SJSA1 (cell line): ENCODE measurements around the gene BCKDHA. TPM values are rescaled to one million over a fixed set of nuclear protein-coding genes. Genes with fewer than 3 reads are reported as not detected.
"Not testable (repeated sequence)": the region's sequence is repeated elsewhere in the genome, so short reads cannot be mapped to it uniquely, and the experiment has no call there.

Experiments used
- DNase-seq, 2 experiments: peaks; one replicate each; pipeline ENCODE4 v3.0.0-alpha.2; 2015 to 2020; ENCODE audit warnings: low spot score in 2 of 2, low read depth in 1 of 2
- H3K27ac ChIP-seq: fragments of 250-450 bp; sonication (Bioruptor Pico); 2 replicates; pipeline ENCODE4 v1.5.1; 2020; ENCODE audit warnings: mild to moderate bottlenecking, moderate library complexity
- H3K27me3 ChIP-seq: fragments of 250-450 bp; sonication (Bioruptor Pico); replicated peaks from 2 replicates; pipeline ENCODE4 v1.5.1; 2020; ENCODE audit warnings: mild to moderate bottlenecking, moderate library complexity
- H3K36me3 ChIP-seq: fragments of 250-450 bp; sonication (Bioruptor Pico); 2 replicates; pipeline ENCODE4 v1.5.1; 2020; ENCODE audit warnings: mild to moderate bottlenecking
- H3K4me1 ChIP-seq: fragments of 250-450 bp; sonication (Bioruptor Pico); replicated peaks from 2 replicates; pipeline ENCODE4 v1.6.1; 2021; ENCODE audit warnings: mild to moderate bottlenecking
- H3K4me3 ChIP-seq: fragments of 250-450 bp; sonication (Bioruptor Pico); 2 replicates; pipeline ENCODE4 v1.5.1; 2020; ENCODE audit warnings: mild to moderate bottlenecking
- H3K9me3 ChIP-seq: fragments of 250-450 bp; sonication (Bioruptor Pico); replicated peaks from 2 replicates; pipeline ENCODE4 v1.5.1; 2020; ENCODE audit warnings: mild to moderate bottlenecking
- total RNA-seq: library from RNA; depleted of rRNA; stranded (reverse); fragments of >200 nt; shearing (Covaris generic); gene quantifications from 2 replicates; pipeline ENCODE4 v1.2.3, GENCODE V29; 2014

The BCKDHA gene
- total RNA-seq, 1 experiment from 2014 or later: 25.5 TPM

DNA sequence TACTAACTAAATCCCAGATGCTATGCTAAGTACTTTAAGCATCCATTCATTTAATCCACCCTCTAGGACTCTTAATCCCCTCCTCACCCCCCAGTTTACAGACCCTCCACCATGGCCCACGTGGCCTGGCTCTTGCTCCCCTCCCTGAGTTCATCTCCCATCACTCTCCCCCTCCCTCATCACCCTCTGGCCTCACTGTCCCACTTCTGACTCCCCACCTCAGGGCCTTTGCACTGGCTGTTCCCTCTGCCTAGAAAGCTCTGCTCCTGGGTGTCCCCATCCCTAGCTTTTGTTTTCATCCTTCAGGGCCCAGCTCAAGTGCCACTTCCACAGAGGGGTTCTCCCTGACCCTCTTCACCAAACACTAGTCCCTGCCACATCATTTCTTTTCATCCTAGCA, 37.9 kb upstream of the BCKDHA start:
- Histone ChIP-seq H3K4me1 (peaks cover 14% of the 10 kb centered on the region), H3K27ac (no peak overlapping the region), H3K9me3 (no peaks in the 10 kb centered on the region), H3K4me3 (no peak overlapping the region), H3K27me3 (no peaks in the 10 kb centered on the region), H3K36me3 (no peaks in the 10 kb centered on the region)
- no peak for DNase-seq

DNA sequence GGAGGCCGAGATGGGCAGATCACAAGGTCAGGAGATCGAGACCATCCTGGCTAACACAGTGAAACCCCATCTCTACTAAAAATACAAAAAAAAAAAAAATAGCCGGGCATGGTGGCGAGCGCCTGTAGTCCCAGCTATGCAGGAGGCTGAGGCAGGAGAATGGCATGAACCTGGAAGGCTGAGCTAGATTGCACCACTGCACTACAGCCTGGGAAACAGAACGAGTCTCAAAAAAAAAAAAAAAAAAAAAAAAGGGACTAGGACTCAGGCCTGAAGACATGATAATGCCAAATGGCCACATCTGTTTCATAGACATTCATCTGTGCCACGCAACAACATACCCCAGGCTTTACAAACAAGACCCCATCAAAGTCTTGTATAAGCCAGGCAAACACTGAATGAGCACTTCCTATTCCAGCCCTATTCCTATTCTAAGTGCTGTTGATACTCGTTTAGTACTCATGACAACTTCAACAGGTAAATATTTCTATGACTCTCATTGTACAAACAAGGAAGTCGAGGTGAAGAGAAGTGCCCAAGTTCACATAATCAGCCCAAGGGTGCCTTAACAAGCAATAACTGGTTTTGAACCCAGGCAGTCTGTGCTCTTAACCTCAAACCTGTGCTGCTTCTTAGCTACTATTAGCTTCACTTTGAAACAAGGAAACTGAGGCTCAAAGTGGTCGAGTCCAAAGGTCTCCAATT, 35.3 kb upstream of the BCKDHA start:
- Histone ChIP-seq H3K9me3 (no peaks in the 10 kb centered on the region), H3K27me3 (no peaks in the 10 kb centered on the region), H3K27ac (no peak overlapping the region), H3K4me1 (peaks cover 19% of the 10 kb centered on the region), H3K4me3 (no peak overlapping the region), H3K36me3 (no peaks in the 10 kb centered on the region; the same call in 1 of the 2 replicates)
- no peak for DNase-seq

DNA sequence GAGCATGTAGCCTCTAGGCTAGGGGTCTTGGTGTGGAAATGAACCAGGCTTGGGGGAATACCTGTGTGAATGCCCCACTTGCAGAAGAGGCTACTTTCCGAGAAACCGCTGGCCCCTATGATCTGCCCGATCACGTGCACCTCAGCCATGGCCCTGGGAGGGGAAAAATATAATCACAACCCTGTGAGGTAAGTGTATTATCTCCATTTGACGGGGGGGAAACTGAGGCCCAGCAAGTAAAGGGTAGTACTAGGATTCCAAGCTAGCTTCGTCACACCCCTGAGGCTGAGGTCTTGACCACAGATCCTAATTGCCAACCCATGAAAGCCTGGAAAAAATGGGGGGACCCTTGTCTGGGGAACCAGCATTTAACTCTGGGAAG, 34.3 kb upstream of the BCKDHA start:
- H3K4me3 ChIP-seq: peak overlapping the region; percentile 77
- no peaks in the 10 kb centered on the region; the same call in 1 of the 2 replicates for H3K36me3 ChIP-seq
- H3K4me1 ChIP-seq: peaks cover 30% of the 10 kb centered on the region

DNA sequence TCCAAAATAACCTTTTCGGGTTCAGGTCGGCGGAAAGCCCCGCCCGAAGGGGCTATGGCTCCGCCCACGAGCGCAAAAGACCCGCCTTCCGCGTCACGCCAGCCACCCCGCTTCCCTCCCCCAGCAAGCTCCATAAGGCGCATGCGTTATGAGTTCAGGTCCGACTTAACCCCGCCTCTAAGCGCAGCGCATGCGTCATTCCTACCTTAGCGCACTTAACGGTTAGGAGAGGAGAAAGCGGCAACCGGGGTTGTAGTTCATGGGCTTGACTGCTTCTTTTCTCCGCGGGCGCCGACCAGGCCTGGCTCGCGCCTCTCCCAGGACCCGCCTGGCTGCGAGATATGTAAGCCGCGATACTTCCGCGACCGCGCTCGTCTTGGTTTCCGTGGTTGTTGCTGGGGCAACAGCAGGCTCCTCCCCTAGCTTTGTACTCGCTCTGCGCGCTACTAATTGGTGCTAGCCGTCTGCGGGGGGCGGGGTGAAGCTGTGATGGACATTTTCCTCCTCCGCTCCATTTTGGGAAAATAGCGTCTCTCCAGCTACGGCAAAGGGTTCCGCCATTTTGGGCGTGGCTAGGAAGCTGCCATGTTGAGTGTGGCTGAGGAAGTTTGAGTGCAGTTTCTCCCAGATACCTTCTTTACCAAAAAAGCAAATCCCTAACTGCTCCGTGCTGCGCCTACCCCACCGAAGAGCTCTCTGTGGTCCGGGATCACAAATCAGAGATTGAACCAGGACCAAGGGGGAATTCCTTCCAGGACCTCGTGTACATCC, 33.7 kb upstream of the BCKDHA start, which contains the start of gene B9D2:
Gene B9D2 (minus strand): TSS at position 397 of the 771 bp plus-strand sequence. CDS start 630 bp downstream, outside the sequence.
- H3K9me3 ChIP-seq: no peaks in the 10 kb centered on the region
- peaks cover 32% of the 10 kb centered on the region for H3K4me1 ChIP-seq
- DNase-seq: peak; percentile 99 to 100
- no peaks in the 10 kb centered on the region for H3K27me3 ChIP-seq
- H3K4me3 ChIP-seq: peak within 1 kb of the TSS; percentile 77
- H3K27ac ChIP-seq: peak within 1 kb of the TSS; percentile 99
- H3K36me3 ChIP-seq: no peaks in the 10 kb centered on the region; the same call in 1 of the 2 replicates

More for the DNA sequence above, 34.3 kb upstream of the BCKDHA start:
- Histone ChIP-seq H3K9me3 (no peaks in the 10 kb centered on the region), H3K27me3 (no peaks in the 10 kb centered on the region), H3K27ac (peak overlapping the region; percentile 99)
- DNase-seq: no peak

DNA sequence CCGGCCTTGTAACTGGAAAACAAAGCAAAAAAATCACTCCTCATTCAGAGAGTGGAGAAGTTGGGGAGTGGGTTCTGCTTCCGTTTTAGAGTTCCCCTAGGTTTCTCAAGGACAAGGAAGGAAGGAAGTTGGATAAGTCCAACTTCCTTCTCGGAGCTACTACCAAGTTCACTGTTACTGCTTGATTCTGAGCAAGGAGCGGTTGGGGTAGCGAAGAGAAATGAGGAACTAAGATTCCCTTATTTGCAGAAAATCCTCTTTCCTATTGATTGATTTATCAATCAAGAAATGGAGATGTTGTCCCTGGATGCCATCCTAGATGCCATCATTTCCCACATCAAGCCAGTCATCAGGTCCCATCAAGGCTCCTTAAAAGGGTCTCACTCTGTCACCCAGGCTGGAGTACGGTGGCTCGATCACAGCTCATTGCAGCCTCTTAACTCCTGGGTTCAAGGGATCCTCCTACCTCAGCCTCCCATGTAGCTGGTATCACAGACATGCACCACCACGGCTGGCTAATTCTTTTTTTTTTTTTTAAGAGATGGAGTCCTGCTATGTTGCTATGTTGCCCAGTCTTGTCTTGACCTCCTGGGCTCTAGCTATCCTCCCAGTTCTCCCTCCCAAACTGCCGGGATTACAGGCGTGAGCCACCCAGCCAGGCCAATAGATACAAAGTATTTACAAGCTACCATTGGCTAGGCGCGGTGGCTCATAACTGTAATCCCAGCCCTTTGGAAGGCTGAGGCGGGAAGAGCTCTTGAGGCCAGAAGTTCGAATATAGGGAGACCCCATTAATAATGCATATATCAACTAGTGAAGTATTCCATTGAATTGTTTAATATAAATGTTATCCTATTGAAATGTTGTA, 32.9 kb upstream of the BCKDHA start:
- no peak for DNase-seq
- peak overlapping the region; percentile 77 for H3K4me3 ChIP-seq
- H3K9me3 ChIP-seq: no peaks in the 10 kb centered on the region
- H3K27ac ChIP-seq: peak overlapping the region; percentile 99
- H3K27me3 ChIP-seq: no peaks in the 10 kb centered on the region
- no peaks in the 10 kb centered on the region; the same call in 1 of the 2 replicates for H3K36me3 ChIP-seq
- peaks cover 32% of the 10 kb centered on the region for H3K4me1 ChIP-seq

DNA sequence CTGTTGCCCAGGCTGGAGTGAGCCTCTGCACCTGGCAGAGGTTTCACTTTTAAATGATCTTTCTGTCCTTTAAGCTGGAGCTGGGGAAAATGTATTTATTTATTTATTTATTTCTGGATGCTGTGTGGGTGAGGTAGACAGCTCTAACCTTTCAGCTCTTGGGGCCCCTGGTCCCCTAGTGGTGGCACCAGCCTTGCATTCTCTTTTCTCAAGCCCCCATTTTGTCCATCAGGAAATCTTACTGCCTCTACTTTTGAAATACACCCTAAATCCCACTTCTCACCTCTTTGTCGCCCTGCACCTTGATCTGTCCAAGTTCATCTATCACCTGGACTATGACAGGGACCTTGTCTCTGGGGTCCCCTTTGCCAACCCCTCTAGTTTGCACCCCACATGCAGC, 31.5 kb upstream of the BCKDHA start:
- Histone ChIP-seq H3K27me3 (no peaks in the 10 kb centered on the region), H3K27ac (no peak overlapping the region), H3K4me3 (no peak overlapping the region), H3K9me3 (no peaks in the 10 kb centered on the region), H3K4me1 (peaks cover 27% of the 10 kb centered on the region), H3K36me3 (no peaks in the 10 kb centered on the region; the same call in 1 of the 2 replicates)
- DNase-seq: no peak

DNA sequence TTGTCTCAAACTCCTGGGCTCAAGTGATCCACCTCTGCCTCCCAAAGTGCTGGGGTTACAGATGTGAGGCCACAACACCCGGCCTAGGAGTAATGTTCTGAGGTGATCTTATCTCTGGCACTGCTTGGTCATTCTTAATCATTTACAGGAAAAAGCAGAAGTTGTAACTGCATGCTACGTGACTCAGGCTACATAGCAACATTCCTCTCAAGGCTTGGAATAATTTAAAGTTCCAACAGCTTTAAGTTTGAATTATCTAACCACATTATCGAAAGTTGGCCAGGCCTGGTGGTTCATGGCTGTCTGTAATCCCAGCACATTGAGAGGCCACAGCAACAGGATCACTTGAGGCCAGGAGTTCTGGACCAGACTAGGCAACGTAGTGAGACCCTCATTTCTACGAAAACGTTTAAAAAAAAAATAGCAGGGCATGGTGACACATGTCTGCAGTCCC, 29.7 kb upstream of the BCKDHA start:
- Histone ChIP-seq H3K36me3 (no peaks in the 10 kb centered on the region; the same call in 1 of the 2 replicates), H3K27me3 (no peaks in the 10 kb centered on the region), H3K27ac (peak overlapping the region; percentile 62), H3K9me3 (no peaks in the 10 kb centered on the region), H3K4me1 (peaks cover 27% of the 10 kb centered on the region), H3K4me3 (no peak overlapping the region)
- DNase-seq: peak; percentile 51 to 62

DNA sequence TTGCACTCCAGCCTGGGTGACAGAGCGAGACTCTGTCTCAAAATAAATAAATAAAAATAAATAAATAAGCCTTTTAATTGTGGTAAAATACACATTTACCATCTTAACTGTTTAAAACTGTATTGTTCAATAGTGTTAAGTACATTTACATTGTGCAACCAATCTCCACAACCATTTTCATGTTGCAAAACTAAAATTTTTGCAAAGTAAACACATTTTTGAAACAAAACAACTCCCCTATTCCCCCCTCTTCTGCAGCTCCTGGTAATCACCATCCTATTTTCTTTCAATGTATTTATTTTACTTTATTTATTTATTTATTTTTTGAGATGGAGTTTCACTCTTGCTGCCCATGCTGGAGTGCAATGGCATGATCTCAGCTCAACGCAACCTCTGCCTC, 27.8 kb upstream of the BCKDHA start:
- Histone ChIP-seq H3K27ac (no peak overlapping the region), H3K4me1 (peaks cover 26% of the 10 kb centered on the region), H3K4me3 (no peak overlapping the region), H3K27me3 (no peaks in the 10 kb centered on the region), H3K9me3 (no peaks in the 10 kb centered on the region), H3K36me3 (no peaks in the 10 kb centered on the region; the same call in 1 of the 2 replicates)
- no peak for DNase-seq

DNA sequence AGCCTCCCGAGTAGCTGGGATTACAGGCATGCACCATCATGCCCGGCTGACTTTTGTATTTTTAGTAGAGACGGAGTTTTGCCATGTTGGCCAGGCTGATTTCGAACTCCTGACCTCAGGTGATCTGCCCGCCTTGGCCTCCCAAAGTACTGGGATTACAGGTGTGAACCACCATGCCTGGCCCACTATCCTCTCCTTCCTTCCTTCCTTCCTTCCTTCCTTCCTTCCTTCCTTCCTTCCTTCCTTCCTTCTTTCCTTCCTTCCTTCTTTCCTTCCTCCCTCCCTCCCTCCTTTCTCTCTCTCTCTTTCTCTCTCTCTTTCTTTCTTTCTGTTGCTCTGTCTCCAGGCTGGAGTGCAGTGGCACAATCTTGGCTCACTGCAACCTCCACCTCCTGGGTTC, 26.5 kb upstream of the BCKDHA start:
- not testable (repeated sequence) for H3K36me3 ChIP-seq, H3K9me3 ChIP-seq, H3K27ac ChIP-seq, H3K27me3 ChIP-seq, DNase-seq, H3K4me3 ChIP-seq
- H3K4me1 ChIP-seq: peaks cover 26% of the 10 kb centered on the region

DNA sequence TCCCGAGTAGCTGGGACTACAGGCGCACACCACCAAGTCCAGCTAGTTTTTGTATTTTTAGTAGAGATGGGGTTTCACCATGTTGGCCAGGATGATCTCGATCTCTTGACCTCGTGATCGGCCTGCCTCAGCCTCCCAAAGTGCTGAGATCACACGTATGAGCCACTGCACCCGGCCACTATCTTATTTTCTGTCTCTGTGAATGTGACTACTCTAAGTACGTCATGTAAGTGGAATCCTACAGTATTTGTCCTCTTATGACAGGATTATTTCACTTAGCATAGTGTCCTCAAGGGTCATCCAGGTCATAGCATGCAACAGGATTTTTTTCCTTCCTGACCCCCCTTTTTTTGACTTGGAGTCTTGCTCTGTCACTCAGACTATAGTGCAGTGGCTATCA, 26.1 kb upstream of the BCKDHA start:
- no peak for DNase-seq
- no peaks in the 10 kb centered on the region for H3K27me3 ChIP-seq
- no peak overlapping the region for H3K4me3 ChIP-seq
- peaks cover 26% of the 10 kb centered on the region for H3K4me1 ChIP-seq
- H3K36me3 ChIP-seq: no peaks in the 10 kb centered on the region
- H3K9me3 ChIP-seq: no peaks in the 10 kb centered on the region
- no peak overlapping the region for H3K27ac ChIP-seq

DNA sequence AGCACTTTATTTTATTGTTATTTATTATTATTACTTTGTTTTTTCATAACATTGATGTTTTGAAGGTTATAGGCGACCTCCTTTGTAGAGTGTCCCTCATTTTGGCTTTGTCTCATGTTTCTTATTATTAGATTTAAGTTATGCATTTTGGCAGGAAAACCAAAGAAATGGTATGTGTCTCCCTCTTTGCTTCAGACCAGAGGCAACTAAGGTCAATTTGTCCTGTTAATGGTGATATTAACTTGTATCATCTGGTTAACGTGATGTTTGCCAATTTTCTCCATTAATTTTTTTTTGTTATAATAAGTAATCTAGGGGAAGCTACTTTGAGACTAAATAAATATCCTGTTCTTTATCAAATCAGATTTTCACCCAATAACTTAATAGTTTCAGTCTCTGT, 25.1 kb upstream of the BCKDHA start:
- Histone ChIP-seq H3K36me3 (no peaks in the 10 kb centered on the region), H3K4me3 (no peak overlapping the region), H3K4me1 (peaks cover 20% of the 10 kb centered on the region), H3K9me3 (no peaks in the 10 kb centered on the region), H3K27me3 (no peaks in the 10 kb centered on the region), H3K27ac (no peak overlapping the region)
- no peak for DNase-seq

DNA sequence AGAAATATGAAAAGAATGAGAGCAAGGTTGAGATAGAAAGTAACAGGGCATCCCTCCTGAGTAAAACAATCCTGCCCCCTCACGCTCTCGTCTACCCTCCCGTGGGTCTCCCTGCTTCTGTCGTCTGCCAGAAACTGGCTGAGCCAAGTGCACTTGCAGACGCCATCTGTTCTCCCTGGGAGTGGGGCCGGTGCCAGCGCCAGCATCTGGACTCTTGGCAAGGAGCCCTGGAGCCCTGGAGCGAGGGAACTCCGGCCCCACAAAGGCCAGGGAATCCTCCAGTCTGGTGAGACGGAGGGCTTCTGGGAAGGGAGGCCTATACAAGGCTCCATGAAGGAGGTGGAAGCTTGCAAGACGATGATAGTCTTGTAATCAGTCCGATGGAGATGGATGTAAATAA, 23.6 kb upstream of the BCKDHA start:
- H3K4me1 ChIP-seq: peaks cover 9% of the 10 kb centered on the region
- H3K27ac ChIP-seq: no peak overlapping the region
- no peaks in the 10 kb centered on the region for H3K36me3 ChIP-seq
- no peaks in the 10 kb centered on the region for H3K9me3 ChIP-seq
- H3K4me3 ChIP-seq: no peak overlapping the region
- no peaks in the 10 kb centered on the region for H3K27me3 ChIP-seq
- peak; percentile 48 to 75 for DNase-seq

DNA sequence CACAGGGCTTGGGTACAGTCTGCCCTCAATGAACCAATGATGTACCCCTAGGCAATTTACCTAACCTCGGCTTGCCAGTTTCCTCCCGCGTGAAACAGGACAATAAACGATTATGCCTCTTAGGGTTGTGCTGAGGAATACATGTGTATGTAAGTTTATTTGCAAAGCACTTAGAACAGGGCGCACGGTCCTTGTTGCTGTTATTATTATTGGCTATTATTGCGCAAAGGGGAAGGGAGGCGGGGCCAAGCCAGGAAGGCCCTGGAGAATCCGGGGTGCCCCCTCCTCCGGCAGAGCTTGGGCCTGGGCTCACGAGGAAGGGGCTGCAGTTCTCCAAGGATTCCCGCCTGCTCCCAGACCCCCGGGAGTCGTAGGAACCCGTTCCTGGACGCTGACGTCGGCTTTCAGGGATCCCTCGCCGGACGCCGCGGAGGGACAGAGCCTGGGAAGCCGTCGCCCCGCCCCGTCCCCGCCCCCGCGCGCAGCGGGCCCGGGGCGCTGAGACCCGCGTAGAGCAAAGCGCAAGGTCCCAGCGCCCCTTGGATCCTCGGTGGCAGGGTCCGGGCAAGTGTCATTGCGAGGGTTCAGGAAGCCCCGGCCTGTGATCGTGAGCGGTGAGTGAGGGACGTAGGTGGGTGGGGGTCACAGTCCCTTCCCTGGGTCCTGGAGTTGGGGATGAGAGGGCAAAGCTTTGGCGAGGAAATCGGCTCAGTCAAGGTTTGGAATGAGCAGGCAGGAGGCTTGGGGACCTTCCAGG, 21.2 kb upstream of the BCKDHA start, which contains the start of gene TMEM91:
Gene TMEM91 (plus strand): TSS at position 293 of the 757 bp plus-strand sequence. CDS start 1,777 bp downstream, outside the sequence.
- Histone ChIP-seq H3K36me3 (no peaks in the 10 kb centered on the region), H3K4me3 (no peak within 1 kb of the TSS), H3K27me3 (no peaks in the 10 kb centered on the region), H3K4me1 (peaks cover 15% of the 10 kb centered on the region), H3K27ac (no peak within 1 kb of the TSS), H3K9me3 (no peaks in the 10 kb centered on the region)
- no peak for DNase-seq
